ENCODE measurements around the gene OR2AJ1.

OR2AJ1 gene

GRCh38 chr1:247924868-247925267 is at the start of gene OR2AJ1:
OR2AJ1 (plus strand) TSS chr1:247924889; CDS start chr1:247933769, 8,880 bp downstream.
- DNase-seq, result no peak

- no peak for DNase-seq
These were observed 41.3 kb upstream of the OR2AJ1 start for GRCh38 chr1:247883346-247883745.

GRCh38 chr1:247884797-247885413 is 39.8 kb upstream of the OR2AJ1 start:
- DNase-seq, result no peak

GRCh38 chr1:247895163-247895637 is 29.5 kb upstream of the OR2AJ1 start, which contains the start of gene OR2W3:
OR2W3 (plus strand) TSS chr1:247895587; CDS start chr1:247895587, 0 bp downstream.
- no peak for DNase-seq

- no peak for DNase-seq
These were observed 28.7 kb upstream of the OR2AJ1 start for GRCh38 chr1:247895976-247896375.

- DNase-seq, result no peak
These were observed 20.6 kb upstream of the OR2AJ1 start for GRCh38 chr1:247904122-247904521.

- no peak for DNase-seq
These were observed 19.5 kb upstream of the OR2AJ1 start for GRCh38 chr1:247905181-247905580.

GRCh38 chr1:247905910-247906503 is 18.7 kb upstream of the OR2AJ1 start:
- DNase-seq, result no peak

GRCh38 chr1:247906504-247907047 is 18.1 kb upstream of the OR2AJ1 start:
- DNase-seq, result no peak

- DNase-seq, result no peak
These were observed 15.9 kb upstream of the OR2AJ1 start for GRCh38 chr1:247908766-247909165.

GRCh38 chr1:247913786-247914185 is 10.9 kb upstream of the OR2AJ1 start:
- no peak for DNase-seq

GRCh38 chr1:247914941-247915662 is 9.6 kb upstream of the OR2AJ1 start:
- DNase-seq, result no peak

GRCh38 chr1:247919952-247920351 is 4.7 kb upstream of the OR2AJ1 start, which contains the start of gene OR2T8:
OR2T8 (plus strand) TSS chr1:247920252; CDS start chr1:247921018, 766 bp downstream.
- DNase-seq, result no peak

- no peak for DNase-seq
These were observed 748 bp upstream of the OR2AJ1 start for GRCh38 chr1:247923941-247924340.

GRCh38 chr1:247933989-247934388 is 9.3 kb downstream of the OR2AJ1 start:
- no peak for DNase-seq

GRCh38 chr1:247935781-247936180 is 11.1 kb downstream of the OR2AJ1 start:
- DNase-seq, result no peak

- no peak for DNase-seq
These were observed 11.7 kb downstream of the OR2AJ1 start for GRCh38 chr1:247936415-247936814.

GRCh38 chr1:247936965-247937734 is 12.5 kb downstream of the OR2AJ1 start:
- peak; percentile 86 for DNase-seq

GRCh38 chr1:247942624-247943023 is 17.9 kb downstream of the OR2AJ1 start:
- DNase-seq, result no peak

- no peak for DNase-seq
These were observed 23.9 kb downstream of the OR2AJ1 start, which contains the start of gene OR2L8 for GRCh38 chr1:247948558-247948957. OR2L8 (plus strand) TSS chr1:247948858; CDS start chr1:247948858, 0 bp downstream.

- DNase-seq, result no peak
These were observed 28.7 kb downstream of the OR2AJ1 start for GRCh38 chr1:247953408-247953807.

- DNase-seq, result no peak
These were observed 37.1 kb downstream of the OR2AJ1 start for GRCh38 chr1:247961791-247962190.
